ENCODE measurements around the gene PRDM9.
"Not testable (repeated sequence)": the region's sequence is repeated elsewhere in the genome, so short reads cannot be mapped to it uniquely, and the experiment has no call there.

PRDM9 gene

DNA sequence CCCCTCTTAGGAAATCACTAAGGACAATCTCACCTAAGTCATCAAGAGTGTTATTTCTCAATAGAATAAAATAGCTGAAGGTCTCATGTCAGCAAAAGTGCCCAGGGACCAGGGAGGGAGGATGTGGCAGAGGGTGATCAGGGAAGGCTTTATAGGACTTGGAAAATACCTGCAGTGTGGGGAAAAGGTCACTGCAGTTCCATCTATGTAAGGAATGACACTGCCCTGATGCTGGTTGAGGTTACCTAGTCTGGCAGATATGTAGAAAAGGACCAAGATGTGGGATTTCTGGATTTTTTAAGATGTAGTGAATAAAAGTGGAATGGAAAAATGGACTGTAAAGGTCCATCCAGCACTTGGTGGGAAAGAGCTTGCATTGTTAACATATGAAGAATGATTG is 18.3 kb downstream of the PRDM9 start:
- intact Hi-C loops (cut with DNase I), result no loop called here

GRCh38 chr5:23526616-23527015 is 19.2 kb downstream of the PRDM9 start:
- DNase-seq; intact Hi-C loops (cut with DNase I): not testable (repeated sequence)

More for the DNA sequence above, 18.3 kb downstream of the PRDM9 start:
- DNase-seq, result no peak

DNA sequence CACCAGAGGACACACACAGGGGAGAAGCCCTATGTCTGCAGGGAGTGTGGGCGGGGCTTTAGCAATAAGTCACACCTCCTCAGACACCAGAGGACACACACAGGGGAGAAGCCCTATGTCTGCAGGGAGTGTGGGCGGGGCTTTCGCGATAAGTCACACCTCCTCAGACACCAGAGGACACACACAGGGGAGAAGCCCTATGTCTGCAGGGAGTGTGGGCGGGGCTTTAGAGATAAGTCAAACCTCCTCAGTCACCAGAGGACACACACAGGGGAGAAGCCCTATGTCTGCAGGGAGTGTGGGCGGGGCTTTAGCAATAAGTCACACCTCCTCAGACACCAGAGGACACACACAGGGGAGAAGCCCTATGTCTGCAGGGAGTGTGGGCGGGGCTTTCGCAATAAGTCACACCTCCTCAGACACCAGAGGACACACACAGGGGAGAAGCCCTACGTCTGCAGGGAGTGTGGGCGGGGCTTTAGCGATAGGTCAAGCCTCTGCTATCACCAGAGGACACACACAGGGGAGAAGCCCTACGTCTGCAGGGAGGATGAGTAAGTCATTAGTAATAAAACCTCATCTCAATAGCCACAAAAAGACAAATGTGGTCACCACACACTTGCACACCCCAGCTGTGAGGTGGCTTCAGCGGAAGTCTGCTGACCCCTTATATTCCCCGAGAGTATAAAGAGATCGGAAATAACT is 20.0 kb downstream of the PRDM9 start:
- DNase-seq; intact Hi-C loops (cut with DNase I): not testable (repeated sequence)

- intact Hi-C loops (cut with DNase I), result no loop called here
- DNase-seq, result no peak
Observed at GRCh38 chr5:23528677-23529076, 21.3 kb downstream of the PRDM9 start.

- DNase-seq, result no peak
- intact Hi-C loops (cut with DNase I), result no loop called here
Observed at GRCh38 chr5:23530571-23530970, 23.2 kb downstream of the PRDM9 start.

- DNase-seq, result no peak
- intact Hi-C loops (cut with DNase I), result no loop called here
Observed at GRCh38 chr5:23571059-23571458, 63.6 kb downstream of the PRDM9 start.
